Mammary epithelial cell (primary cell): ENCODE results near the gene MGP.

ENCODE experiments used
- EZH2 ChIP-seq: IDR thresholded peaks from 2 replicates; pipeline ENCODE4 v1.6.1; 2012; ENCODE audit warnings: low read length, inconsistent platforms, borderline replicate concordance
- TF ChIP-seq, protein P1 (sequence below), 2 donors: IDR thresholded peaks in 1 of 2; conservative IDR thresholded peaks in 1 of 2; 2 replicates each; pipeline ENCODE4 v1.5.1; 2011 to 2012; ENCODE audit warnings: inconsistent platforms in 2 of 2, low read length in 2 of 2, mild to moderate bottlenecking in 2 of 2, control low read depth in 1 of 2, low read depth in 1 of 2; ENCODE audit not compliant: insufficient read depth in 1 of 2; ENCODE audit errors: extremely low read depth in 1 of 2

DNA sequence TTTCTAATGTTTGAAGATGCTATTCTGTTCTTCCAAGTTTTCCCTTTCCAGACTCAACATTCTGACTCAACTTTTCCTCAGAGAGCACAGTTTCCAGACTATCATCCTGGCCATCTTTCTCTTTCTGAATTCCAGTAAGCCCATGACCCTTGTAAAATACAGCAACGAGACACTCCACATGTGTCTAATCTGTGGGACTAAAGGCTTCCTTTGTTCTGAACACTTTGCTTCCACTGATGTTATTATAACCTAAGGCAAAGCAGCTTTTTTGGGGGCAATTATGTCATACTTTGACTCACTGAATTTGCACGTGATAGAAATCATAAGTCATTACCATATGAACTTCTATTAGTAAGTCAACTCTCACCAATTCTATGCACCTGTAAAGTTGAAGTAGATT lies 36.0 kb downstream of the MGP start:
- TF ChIP-seq, protein P1, sequence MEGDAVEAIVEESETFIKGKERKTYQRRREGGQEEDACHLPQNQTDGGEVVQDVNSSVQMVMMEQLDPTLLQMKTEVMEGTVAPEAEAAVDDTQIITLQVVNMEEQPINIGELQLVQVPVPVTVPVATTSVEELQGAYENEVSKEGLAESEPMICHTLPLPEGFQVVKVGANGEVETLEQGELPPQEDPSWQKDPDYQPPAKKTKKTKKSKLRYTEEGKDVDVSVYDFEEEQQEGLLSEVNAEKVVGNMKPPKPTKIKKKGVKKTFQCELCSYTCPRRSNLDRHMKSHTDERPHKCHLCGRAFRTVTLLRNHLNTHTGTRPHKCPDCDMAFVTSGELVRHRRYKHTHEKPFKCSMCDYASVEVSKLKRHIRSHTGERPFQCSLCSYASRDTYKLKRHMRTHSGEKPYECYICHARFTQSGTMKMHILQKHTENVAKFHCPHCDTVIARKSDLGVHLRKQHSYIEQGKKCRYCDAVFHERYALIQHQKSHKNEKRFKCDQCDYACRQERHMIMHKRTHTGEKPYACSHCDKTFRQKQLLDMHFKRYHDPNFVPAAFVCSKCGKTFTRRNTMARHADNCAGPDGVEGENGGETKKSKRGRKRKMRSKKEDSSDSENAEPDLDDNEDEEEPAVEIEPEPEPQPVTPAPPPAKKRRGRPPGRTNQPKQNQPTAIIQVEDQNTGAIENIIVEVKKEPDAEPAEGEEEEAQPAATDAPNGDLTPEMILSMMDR (conservative IDR thresholded peaks at IDR 0.05 in 1 of 2, IDR thresholded peaks at IDR 0.05 in 1 of 2; ENCODE audit: extremely low read depth in 1 of 2, insufficient read depth in 1 of 2, low read depth in 1 of 2, low read length in 2 of 2), result no peak
- no peak for TF ChIP-seq EZH2
